Kasumi-1 (cell line): ENCODE results near the gene SNX4.
"Not testable (repeated sequence)": the region's sequence is repeated elsewhere in the genome, so short reads cannot be mapped to it uniquely, and the experiment has no call there.

Experiments
- DNase-seq, 2 experiments: peaks; one replicate each; lab custom pipeline; 2025; lab: John Stamatoyannopoulos, UW

The SNX4 gene

DNA sequence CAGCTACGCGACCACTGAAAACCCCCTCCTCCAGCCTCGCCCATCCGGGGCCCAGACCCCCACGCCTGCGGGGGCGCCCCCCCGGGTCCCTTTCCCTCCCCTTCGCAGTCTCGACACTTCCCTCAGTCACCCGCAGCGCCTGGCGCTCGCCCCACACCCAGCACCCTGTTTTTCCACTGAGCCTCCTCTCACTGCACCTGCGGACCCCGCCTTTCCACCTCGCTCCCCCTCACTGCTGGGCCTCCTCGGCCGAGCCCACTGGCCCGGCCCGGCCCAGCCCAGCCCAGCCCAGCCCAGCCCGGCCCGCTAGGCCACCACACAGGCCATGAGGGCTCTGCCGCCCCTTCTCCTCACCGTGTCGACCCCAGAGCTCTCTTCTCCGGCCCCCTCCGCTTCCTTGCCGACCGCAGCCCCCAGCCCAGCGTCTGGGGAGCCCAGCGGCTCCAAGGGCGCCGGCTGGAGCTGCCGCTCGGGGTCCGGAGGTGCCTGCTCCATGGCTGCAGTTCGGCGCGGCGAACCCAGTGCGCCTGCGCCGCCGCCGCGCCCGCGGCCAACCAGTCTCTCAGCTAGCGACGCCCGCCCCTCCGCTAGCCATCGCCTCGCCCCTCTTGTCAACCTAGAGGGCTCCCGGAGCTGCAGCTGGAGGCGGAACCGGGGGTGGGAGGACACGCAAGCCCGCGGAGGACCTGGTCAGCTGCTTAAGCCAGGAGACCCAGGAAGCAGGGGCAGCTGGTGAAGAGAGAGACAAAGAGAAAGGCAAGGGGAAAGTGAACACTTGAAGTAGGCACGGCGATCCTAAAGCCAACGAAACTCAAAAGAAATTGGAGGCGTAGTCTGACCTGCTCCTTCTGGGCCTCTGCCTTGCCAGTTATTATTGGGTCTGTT, at the start of gene SNX4:
Gene SNX4, minus strand, starts transcription at position 525 of the 885 bp plus-strand sequence. Its CDS starts 30 bp downstream, at position 495.
- DNase-seq, result peak; percentile 88 to 89

DNA sequence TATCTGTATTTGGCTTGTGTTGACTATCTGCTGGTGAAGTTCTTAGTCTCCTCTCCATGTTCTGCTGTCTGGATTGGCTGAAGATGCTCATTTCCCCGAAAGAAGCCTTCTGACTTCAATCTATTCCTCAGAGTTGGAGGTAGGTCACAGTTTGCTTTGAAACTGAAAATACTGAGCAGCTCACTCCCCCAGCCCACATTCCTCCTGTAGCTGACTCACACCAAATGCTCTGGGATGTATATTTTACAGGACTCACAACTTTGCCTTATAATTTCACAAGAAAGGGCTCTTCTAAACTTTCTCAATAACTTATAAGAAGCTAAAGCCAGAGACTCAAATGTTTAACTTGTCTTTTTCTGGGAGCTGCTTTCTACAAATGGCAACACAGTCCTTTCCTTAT, 36.3 kb upstream of the SNX4 start:
- no peak for DNase-seq

DNA sequence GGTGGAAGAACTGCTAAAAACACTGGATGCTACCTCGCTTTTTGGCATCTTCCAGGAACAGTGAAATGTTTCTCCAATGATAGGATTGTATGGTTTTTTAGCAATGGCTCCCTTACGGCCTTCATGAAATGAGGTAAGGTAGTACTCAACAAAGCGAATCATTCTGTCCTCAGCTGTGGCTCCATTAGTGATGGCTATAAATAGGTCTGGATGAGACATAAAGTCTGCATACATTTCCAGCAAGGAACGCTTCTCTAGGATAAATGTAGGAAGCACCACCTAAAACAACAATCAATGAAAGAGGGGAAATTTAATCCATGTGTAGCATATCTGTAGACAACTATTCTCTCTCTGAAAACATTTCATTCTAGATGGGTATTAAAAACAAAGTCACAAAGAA, 32.4 kb upstream of the SNX4 start:
- no peak for DNase-seq

DNA sequence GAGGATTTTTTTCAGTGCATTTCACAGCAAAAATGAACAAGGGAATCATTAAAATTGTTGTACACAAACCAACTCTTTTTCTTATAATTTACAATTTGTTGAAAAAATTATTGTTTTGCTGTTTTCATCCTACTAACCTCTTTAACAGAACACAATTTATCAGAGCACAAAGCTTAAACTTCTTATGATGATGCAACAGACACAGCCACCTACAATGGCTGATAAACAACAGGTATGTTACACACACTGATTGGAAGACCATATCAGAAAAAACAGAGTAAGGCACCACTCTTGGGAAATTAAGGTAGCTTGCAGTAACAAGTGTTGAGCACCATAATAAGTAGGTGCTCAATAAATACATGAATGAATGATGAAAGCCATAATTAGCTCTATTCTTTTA, 8.9 kb upstream of the SNX4 start:
- DNase-seq, result no peak

GRCh38 chr3:125525153-125525552, 5.2 kb upstream of the SNX4 start:
- no peak for DNase-seq

DNA sequence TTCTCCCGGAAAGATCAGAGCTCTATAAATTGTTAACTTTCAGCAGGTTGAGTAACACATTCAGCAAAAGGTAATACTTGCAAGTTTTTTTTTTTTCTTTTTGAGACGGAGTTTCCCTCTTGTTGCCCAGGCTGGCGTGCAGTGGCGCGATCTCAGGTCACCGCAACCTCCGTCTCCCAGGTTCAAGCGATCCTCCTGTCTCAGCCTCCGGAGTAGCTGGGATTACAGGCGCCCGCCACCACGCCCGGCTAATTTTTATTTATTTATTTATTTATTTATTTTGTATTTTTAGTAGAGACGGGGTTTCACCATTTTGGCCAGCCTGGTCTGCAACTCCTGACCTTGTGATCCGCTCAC, 539 bp upstream of the SNX4 start:
- DNase-seq, result not testable (repeated sequence)

- DNase-seq, result no peak
Measured at GRCh38 chr3:125515421-125515820, 4.6 kb downstream of the SNX4 start.

GRCh38 chr3:125513490-125514115, 6.4 kb downstream of the SNX4 start:
- DNase-seq, result no peak

DNA sequence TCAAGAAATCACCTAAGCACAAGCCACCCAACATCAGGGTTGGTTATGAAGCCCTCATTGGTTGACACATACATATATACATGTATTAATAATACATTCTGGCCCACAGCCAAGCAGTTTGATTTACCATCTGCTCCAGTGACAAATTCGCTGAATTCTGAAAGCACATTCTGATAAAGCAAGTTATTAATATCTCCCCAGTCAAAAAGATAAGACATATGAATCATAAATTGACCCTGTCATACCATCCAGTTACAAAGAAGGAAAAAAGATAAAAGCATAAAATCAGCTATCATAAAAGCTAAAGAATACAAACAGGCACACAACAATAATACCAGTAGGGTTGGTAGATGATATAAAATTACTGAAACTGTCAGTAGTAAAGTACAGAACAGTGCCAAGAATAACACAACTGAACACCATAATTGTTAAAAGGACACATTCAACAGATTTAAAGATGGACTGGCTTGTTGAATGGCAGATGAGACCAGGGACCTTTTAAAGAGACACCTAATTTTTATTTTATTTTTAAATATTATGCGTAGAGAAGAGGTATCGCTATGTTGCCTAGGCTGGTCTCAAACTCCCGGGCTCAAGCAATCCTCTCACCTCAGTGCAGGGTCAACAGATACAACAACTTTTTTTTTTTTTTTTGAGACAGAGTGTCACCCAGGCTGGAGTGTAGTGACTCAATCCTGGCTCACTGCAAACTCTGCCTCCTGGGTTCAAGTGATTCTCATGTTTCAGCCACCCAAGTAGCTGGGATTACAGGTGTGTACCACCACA, 7.7 kb downstream of the SNX4 start:
- DNase-seq, result no peak

DNA sequence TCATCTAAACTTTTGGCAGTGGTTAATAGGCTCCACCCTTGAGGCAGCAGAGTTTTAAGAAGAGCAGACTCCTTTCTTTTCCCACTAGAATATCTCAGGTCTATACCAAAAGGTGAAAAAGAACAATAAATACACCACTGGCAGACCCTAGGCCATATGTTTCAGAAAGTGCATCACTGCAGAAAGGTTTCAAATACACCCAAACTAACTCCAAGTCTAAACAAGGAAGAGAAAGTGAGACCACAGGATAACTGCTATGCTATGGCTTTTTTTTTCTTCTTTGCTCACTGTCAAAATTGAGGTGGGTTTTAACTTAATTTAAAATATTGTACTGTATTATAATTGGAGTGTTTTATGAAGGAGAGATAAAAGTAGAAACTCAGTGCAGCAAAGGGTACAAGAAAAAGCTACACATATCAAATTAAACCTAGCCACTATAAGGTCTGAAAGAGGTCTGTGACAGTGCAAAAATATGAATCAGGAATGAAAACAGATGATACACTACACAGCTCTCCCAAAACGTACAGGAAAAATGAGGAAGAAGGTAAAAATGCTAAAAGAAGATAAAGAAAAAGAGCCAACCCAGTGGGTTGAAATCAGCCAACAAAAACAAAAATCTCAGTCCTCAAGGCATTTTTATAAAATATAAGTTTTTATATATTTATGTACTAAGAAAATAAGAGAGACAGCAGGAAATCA, 8.4 kb downstream of the SNX4 start:
- no peak for DNase-seq

GRCh38 chr3:125507128-125507527, 12.9 kb downstream of the SNX4 start:
- no peak for DNase-seq

- no peak for DNase-seq
Measured at GRCh38 chr3:125498630-125499029, 21.4 kb downstream of the SNX4 start.

GRCh38 chr3:125496701-125497100, 23.3 kb downstream of the SNX4 start:
- no peak for DNase-seq

GRCh38 chr3:125482406-125482805, 37.6 kb downstream of the SNX4 start:
- no peak for DNase-seq

DNA sequence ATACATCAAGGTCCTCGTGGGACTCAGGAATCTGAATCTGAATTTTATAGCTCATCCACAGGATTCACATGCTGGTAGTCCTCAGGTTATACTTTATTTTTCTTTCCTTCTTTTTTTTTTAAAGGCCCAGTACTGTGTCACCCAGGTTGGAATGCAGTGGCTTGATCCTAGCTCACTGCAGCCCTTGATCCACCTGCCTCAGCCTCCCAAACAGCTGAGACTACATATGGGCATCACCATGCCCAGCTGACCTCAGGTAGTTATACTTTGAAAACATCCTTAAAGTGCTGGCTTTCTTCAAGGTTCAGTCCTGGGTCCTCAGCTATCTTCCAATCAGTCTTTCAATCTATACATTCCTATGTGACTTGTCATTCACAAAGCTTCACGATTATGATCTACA, 38.2 kb downstream of the SNX4 start:
- no peak for DNase-seq

DNA sequence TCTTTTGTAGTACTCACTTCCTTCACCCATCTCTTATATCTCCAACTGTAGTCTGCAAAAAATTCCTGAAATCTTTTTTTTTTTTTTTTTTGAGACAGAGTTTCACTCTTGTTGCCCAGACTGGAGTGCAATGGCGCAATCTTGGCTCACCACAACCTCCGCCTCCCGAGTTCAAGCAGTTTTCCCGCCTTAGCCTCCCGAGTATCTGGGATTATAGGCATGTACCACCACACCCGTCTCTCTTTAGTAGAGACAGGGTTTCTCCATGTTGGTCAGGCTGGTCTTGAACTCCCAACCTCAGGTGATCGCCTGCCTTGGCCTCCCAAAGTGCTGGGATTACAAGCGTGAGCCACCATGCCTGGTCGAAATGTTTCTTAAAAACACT, 38.6 kb downstream of the SNX4 start:
- not testable (repeated sequence) for DNase-seq

DNA sequence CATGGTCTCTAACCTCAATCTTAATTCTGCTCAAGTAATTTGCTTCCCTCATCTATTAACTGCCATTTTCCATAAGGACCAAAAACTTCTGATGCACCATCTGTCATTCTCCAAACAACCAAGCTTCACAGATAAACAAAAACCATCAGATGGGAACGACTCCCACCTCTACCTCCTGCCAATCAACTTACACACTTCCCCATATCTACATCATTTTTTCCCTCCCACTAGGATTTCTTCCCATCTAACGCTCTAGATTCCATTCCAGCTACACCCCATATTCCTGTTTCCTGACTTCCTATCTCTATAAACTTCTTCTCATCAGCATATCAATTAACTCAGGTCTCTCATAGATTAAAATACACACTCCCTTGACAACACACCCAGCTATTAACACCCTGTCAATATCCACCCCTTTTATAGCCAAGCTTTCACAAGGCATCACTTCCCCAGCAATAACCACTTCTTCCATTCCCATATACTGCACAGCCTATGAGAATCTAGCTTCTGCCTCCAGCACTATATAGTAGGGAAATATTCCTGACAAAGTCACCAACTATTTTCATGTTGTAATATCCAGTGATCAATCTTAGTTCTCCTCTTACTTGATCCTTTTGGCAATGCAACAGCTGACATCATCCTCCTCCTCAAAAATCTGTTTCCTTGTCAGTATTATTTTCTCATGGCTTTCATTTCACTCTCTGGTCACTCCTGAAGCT, 39.2 kb downstream of the SNX4 start:
- DNase-seq, result no peak

GRCh38 chr3:125479091-125479490, 40.9 kb downstream of the SNX4 start:
- DNase-seq, result no peak

DNA sequence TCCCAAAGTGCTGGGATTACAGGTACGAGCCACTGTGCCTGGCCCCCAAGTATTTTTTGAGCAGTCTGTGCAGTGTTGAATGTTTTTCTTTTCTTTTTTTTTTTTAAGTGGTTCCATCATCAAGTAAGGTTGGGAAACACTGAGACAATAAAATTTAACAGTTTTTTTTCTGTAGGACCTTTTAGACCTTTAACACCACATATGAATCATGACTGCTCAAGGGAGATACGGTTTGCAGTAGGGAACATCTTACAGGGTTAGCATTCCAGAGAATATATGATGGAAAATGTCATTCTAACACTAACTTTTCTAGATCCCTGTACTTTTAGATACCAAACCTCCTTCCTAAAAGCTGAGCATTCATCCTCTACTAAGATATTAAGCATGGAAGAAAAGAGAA, 41.7 kb downstream of the SNX4 start:
- DNase-seq, result no peak

DNA sequence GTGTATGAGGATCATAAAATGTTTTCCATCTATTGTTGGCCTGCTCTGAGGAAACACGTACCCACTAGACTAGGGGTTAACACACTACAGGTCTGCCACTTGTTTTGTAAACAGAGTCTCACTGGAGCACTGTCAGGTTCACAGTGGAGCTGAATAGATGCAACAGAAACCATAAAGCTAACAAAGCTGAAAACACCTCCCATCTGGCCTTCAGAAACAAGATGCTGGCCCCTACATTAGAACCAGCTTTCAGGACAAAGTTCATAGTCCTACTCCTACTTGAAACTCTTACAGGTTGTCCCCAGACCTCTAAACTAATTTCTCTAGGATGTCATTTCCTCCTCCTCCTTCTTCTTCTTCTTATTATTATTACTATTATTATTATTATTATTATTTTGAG, 42.3 kb downstream of the SNX4 start:
- no peak for DNase-seq

DNA sequence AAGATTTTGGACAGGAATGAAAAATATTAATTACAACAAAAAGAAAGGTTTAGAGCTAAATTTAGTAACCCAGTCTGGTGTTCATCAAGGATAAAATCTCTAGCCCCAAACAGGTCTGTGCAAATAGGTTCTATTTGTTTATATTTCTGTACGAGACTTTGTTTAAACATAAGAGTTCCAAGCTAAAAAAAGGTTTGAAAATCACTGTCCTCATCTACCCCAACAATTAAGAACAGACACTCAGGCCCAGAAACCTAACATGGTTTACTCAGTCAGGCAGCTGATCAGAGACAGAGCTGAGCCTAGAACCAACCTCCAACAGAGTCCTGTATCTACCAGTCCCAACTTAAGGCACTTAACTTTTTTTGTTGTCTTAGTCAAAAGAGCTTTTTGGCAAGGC, 49.3 kb downstream of the SNX4 start:
- no peak for DNase-seq
